GM21423 (cell line): ENCODE results near the gene NR2F1-AS1.
"Not testable (repeated sequence)": the region's sequence is repeated elsewhere in the genome, so short reads cannot be mapped to it uniquely, and the experiment has no call there.

ENCODE experiments used
- ATAC-seq: cut with Tn5 transposase; IDR thresholded peaks from one replicate; pipeline ENCODE4 v1.9.1; 2021; ENCODE audit warnings: mild to moderate bottlenecking, moderate library complexity; ENCODE audit not compliant: unreplicated experiment

The NR2F1-AS1 gene

DNA sequence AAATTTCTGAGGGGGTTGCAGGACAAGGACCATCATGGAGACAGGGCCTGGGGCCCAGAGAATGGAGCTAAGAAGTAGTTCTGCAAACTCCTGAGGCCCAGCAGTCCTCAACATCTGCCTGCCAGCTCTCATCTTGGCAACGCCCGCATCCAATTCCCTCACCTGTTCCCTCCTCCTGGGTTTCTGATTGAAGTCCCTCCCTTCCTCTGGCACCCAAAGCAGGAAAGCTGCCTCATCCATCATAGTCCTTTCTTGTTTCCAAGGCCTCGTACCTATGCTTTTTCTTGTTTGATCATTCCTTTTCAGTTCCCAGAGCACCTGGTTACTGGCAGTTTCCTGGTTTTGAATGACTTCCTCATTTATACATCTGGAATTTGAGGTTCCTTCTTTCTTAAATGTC is 181.3 kb downstream of the NR2F1-AS1 start:
- no peak for ATAC-seq

DNA sequence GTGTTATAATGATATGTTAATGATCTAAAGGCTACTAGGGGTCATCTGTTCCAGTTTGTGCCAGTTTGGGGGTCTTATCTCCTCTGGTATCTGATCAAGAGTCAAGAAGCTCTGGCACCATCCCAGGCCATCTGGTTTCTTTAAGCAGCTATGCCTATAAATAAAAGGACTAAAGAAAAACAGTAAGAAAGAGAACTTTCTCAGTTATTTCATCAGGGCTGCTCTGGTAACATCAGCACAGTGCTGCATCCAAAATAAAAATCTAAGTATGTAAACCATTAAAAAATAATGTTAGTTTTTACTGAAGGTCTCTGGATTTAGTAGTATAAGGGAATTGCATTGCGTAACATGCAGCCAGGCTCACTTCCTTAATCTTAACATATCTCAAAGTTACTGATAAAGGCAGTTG is 185.0 kb downstream of the NR2F1-AS1 start:
- ATAC-seq: no peak

DNA sequence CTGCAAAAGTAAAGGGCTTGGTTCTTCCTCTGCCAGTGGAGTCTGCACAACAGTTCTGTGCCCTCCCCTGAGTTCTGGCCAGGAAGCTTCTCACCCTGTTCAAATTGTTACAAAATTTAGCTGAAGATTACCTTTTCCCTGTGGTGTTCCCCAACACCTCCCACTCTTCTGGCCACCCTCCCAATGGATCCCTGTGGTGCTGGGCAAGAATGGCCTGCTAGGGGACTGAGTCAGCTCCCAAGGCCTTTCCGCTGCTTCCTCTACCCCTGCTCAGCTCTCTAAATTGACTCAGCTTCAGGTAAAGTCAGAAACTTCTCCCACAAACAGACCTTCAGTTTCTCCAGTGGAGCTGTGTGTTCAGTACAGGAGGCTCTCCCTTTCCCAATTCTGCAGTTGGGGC is 186.0 kb downstream of the NR2F1-AS1 start:
- ATAC-seq: no peak

DNA sequence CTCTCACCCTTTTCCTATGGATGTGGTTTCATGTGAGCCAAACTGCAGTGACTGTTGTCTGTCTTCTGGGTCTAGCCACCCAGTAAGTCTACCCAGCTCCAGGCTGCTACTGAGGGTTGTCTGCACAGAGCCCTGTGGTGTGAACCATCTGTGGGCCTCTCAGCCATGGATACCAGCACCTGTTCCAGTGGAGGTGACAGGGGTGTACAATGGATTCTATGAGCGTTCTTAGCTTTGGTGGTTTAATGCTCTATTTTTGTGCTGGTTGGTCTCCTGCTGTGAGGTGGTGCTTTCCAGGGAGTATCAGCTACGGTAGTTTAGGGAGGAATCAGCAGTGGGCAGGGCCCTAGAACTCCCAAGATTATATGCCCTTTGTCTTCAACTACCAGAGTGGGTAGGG is 186.7 kb downstream of the NR2F1-AS1 start:
- ATAC-seq: no peak

DNA sequence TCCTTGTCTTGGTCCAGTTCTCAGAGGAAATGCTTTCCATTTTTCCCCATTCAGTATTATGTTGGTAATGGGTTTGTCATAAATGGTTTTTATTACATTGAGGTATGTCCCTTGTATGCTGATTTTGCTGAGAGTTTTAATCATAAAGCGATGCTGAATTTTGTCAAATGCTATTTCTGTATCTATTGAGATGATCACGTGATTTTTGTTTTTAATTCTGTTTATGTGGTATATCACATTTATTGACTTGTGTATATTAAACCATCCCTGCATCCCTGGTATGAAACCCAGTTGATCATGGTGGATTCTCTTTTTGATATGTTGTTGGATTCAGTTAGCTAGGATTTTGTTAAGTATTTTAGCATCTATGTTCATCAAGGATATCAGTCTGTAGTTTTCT is 189.8 kb downstream of the NR2F1-AS1 start:
- not testable (repeated sequence) for ATAC-seq

DNA sequence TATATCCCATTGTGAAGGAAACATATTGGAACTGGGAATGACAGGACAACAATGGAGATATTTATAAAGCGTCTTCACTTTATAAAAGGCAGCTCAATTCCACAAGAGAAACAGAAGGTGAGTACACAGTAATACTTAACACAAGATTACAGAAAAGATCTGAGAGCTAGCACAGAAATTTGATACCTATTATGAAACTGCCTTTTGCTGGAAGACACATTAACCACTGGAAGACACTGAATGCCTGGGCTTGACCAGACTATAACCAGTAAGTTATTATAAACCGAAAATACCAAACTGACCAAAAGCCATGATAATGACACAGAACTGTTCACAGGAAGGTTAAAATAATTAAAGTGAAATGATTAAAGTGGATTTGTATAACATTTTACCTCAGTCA is 195.4 kb downstream of the NR2F1-AS1 start:
- ATAC-seq: no peak

DNA sequence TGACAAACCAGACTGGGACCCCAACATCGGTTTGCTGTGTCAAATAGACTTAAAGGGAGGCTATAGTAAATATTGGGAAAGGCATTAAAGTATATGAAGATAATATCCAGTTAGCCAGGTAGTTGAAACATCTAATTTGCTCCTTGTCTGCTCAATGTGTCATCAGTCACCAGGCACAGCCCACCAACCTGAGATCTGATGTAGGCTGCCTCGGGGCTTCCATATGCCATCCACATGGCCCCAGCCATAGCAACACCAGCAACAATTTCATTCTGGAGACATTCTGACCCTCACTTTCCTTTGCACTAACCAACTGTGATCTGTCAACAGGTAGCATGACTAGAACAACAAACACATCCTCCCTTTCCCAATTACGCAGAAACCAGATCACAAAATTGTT is 196.0 kb downstream of the NR2F1-AS1 start:
- ATAC-seq: no peak

DNA sequence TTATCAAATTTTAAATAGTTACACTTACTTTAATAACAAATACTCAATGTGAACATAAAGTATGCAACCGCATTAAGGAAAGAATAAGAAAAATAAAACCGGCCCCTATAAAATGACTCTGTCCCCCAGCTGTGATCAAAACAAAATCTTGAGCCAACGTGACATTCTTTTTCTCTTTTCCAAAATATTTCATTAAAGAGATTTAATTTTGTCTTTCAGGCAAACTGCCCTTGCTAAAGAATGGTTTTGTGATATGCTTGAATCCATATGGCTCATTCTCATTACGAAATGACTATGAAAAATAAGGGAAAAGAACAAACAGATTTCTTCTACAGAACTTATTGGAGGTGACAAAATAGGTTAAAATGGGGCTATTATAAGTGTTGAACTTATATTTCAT is 197.0 kb downstream of the NR2F1-AS1 start:
- ATAC-seq: no peak

DNA sequence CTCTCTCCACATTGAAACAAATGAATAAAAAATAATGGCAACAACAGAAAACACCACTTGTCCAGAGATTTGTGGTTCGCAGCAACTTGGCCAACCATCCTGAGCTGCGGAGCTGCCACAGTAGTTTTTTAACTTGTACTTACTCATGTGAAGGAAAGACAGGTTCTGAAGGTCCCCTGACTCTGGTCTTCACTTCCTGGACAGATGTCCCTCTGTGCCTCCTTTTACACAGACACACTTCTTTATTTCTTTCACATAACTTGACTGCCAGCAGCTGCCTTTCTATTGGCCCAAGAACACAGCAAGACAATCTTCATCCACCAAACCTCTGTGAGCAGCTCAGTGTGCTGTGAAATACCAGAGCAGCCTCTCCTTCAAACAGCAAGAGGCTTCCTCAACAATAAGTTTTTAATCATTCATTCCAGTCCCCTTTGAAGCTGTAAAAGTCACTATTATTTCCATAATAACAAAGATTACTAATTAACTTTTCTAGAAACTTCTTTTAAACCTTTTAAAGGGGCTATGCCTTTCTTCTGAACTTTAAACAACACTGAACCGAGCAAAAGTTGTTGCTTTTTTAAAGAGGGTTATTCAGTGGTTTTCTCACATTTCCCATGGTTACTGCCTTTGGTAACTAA is 198.7 kb downstream of the NR2F1-AS1 start:
- no peak for ATAC-seq

DNA sequence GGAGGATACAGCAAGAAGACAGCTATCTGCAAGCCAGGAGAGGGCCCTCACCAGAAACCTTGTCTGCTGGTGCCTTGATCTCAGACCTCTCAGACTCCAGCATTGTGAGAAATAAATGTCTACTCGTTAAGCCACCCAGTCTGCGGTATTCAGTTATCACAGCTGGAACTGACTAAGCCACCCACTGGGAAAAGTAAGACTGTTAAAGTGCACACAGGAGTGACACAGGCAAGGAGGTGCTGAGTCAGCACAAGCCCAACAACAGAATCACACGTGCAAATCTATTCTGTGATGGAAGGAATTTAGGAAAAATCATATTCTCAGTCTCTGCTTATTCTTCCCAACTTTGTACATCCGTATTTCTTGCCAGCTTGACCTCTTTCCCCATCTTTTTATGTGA is 200.0 kb downstream of the NR2F1-AS1 start:
- ATAC-seq: no peak

DNA sequence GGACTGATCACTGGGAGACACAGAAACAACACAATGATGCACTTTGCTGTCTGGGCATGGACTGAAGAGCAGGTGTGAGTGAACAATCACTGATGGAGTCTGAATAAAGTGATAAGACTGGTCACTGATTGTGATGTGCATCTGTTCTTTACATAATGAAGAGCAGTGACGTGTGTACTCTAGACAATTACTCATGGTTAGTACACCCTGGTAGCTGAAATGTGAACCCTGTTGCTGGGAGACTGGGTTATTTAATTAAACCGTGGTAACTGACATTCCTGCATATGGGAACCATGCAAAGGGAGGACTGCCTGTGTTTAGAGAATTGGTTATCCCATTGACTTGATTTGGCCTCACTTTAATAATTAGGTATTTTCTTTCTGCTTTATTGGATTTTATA is 202.9 kb downstream of the NR2F1-AS1 start:
- ATAC-seq: no peak

DNA sequence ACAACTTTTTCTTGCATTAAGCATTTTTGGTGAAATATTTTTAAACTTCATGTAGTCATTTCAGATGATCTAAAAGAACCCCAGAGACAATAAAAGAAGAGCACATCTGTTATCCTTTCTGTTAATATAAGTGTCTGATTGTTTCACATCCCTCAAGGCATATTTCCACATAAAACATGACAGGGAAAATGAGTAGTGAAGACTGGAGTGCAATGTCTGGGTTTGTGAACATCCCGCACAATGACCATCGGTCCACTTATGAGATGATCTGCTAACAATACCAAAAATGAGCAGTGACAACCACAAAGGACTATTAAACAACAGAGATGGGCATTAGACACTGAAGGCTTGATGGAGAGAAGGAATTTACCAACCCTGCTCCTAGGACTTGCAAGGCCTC is 209.1 kb downstream of the NR2F1-AS1 start:
- ATAC-seq: no peak

DNA sequence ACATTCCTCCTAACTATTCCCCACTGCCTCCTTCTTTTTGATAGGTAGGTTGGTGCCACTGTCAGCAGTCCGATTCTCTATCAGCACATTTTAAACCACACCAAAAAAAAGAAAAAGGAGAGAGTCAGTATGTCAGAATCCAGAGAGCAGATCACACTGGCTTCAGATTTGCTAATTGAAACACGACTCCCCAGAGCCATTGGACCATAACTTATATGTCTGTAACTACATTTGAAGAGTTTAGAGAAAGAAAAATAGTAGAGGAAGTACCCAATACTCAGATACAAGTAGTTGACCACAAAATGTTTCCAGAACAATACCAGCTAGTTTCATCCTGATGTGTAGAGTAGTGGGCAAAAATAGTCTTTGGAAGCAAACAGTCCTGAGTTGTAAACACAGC is 216.6 kb downstream of the NR2F1-AS1 start:
- ATAC-seq: no peak

DNA sequence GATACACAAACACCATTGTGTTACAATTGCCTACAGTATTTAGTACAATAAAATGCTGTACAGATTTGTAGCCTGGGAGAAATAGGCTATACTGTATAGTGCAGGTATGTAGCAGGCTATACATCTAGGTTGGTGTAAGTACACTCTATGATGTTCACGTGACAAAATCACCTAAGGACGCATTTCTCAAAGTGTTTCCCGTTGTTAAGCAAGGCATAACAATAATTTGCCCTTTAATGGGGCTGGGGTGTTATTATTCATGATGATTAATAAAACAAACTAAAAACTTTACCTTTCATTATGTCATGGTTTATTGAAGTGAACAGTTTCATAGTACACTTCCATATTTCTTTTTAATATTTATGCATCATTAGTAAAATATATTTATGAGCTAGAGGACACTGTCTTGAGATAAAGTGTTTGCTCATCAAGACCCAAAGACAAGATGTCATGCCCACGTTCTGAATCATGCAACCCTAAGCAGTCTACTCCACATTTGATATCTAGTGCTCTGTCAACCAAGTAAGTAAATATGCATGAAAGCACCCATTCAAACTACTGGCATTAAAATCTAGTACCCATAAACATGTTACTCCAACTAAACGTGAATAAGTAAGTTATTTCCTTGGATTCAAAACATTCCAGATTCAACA is 220.5 kb downstream of the NR2F1-AS1 start:
- no peak for ATAC-seq

DNA sequence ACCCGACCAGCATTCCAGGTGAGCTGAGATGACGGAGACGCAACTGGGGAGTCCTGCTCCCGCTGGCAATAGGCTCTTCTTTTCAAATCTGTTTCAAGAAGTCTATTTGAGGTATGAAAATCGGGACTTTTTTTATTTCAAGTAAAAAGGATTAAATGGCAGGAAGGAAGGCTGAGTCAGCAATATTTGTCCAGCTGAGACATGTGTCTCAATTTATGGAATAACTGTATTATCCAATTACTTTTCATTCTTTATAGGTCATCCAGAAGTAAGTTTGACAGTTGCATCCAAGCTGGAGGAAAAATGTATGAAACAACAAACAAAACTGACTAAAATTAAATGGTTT is 221.1 kb downstream of the NR2F1-AS1 start:
- no peak for ATAC-seq
